HepG2 (cell line): Measurements from ENCODE around the gene TMOD3. TPM values are rescaled to one million over a fixed set of nuclear protein-coding genes. Genes with fewer than 3 reads are reported as not detected.

Experiments used
- ARID5B ChIP-seq: IDR thresholded peaks from 2 replicates; pipeline ENCODE4 v1.4.0; 2020; ENCODE audit warnings: mild to moderate bottlenecking, missing genetic modification reagents
- E2F5 ChIP-seq: sonication (generic); formaldehyde crosslinking; conservative IDR thresholded peaks from 2 replicates; pipeline ENCODE4 v1.4.0; 2020; ENCODE audit warnings: missing genetic modification reagents
- ETS1 ChIP-seq: sonication (generic); formaldehyde crosslinking; IDR thresholded peaks from 2 replicates; pipeline ENCODE4 v1.4.0; 2020; ENCODE audit warnings: missing genetic modification reagents
- HIVEP1 ChIP-seq: sonication (generic); formaldehyde crosslinking; IDR thresholded peaks from 2 replicates; pipeline ENCODE4 v1.4.0; 2020; ENCODE audit warnings: mild to moderate bottlenecking, missing genetic modification reagents
- HMGA1 ChIP-seq: sonication (generic); formaldehyde crosslinking; conservative IDR thresholded peaks from 2 replicates; pipeline ENCODE4 v1.4.0; 2020; ENCODE audit warnings: missing genetic modification reagents
- HNRNPL ChIP-seq: fragments of 200-400 bp; formaldehyde crosslinking; IDR thresholded peaks from 2 replicates; pipeline ENCODE4 v1.6.1; 2017; ENCODE audit warnings: mild to moderate bottlenecking, low read depth, low read length
- MTF2 ChIP-seq: sonication (generic); formaldehyde crosslinking; IDR thresholded peaks from 2 replicates; pipeline ENCODE4 v1.5.0; 2020; ENCODE audit warnings: missing genetic modification reagents, borderline replicate concordance
- PPARG ChIP-seq: conservative IDR thresholded peaks from 2 replicates; pipeline ENCODE4 v1.6.1; 2016; ENCODE audit warnings: missing biosample characterization, missing genetic modification reagents
- PRDM4 ChIP-seq: sonication (generic); formaldehyde crosslinking; IDR thresholded peaks from 2 replicates; pipeline ENCODE4 v1.9.0; 2021; ENCODE audit warnings: missing genetic modification reagents, borderline replicate concordance
- SALL1 ChIP-seq: sonication (generic); formaldehyde crosslinking; IDR thresholded peaks from 2 replicates; pipeline ENCODE4 v1.8.0; 2022; ENCODE audit warnings: mild to moderate bottlenecking, missing genetic modification reagents
- SETDB1 ChIP-seq: sonication (generic); formaldehyde crosslinking; IDR thresholded peaks from 2 replicates; pipeline ENCODE4 v1.5.1; 2020; ENCODE audit warnings: missing genetic modification reagents, mild to moderate bottlenecking, borderline replicate concordance
- SRF ChIP-seq: IDR thresholded peaks from 2 replicates; pipeline ENCODE4 v1.6.1; 2011; ENCODE audit warnings: mild to moderate bottlenecking, low read depth, low read length, moderate library complexity
- TEAD2 ChIP-seq: sonication (generic); formaldehyde crosslinking; IDR thresholded peaks from 2 replicates; pipeline ENCODE4 v1.9.0; 2021; ENCODE audit warnings: missing genetic modification reagents
- TEF ChIP-seq: sonication (generic); formaldehyde crosslinking; IDR thresholded peaks from 2 replicates; pipeline ENCODE4 v1.5.0; 2020; ENCODE audit warnings: missing genetic modification reagents
- TRAFD1 ChIP-seq: sonication (generic); formaldehyde crosslinking; IDR thresholded peaks from 2 replicates; pipeline ENCODE4 v1.5.1; 2020; ENCODE audit warnings: missing genetic modification reagents, mild to moderate bottlenecking, borderline replicate concordance
- ZNF33A ChIP-seq: sonication (generic); formaldehyde crosslinking; IDR thresholded peaks from 2 replicates; pipeline ENCODE4 v1.5.1; 2020; ENCODE audit warnings: missing genetic modification reagents, mild to moderate bottlenecking, moderate library complexity, borderline replicate concordance
- ZNF432 ChIP-seq: sonication (generic); formaldehyde crosslinking; IDR thresholded peaks from 2 replicates; pipeline ENCODE4 v1.5.0; 2020; ENCODE audit warnings: missing genetic modification reagents, mild to moderate bottlenecking, borderline replicate concordance
- ZNF549 ChIP-seq: sonication (generic); formaldehyde crosslinking; IDR thresholded peaks from 2 replicates; pipeline ENCODE4 v1.5.0; 2020; ENCODE audit warnings: missing genetic modification reagents
- ZNF670 ChIP-seq: sonication (generic); formaldehyde crosslinking; IDR thresholded peaks from 2 replicates; pipeline ENCODE4 v1.8.0; 2022; ENCODE audit warnings: mild to moderate bottlenecking, missing genetic modification reagents, borderline replicate concordance
- ZNF879 ChIP-seq: sonication (generic); formaldehyde crosslinking; IDR thresholded peaks from 2 replicates; pipeline ENCODE4 v1.8.1; 2023; ENCODE audit warnings: missing genetic modification reagents
- polyA plus RNA-seq, 8 experiments: library from polyadenylated mRNA; depleted of rRNA in 3 of 8; stranded (reverse) in 7 of 8; unstranded in 1 of 8; fragments of >200 nt; fragmentation: Illumina TruSeq in 4 of 8; extraction: Trizol in 4 of 8; gene quantifications; 2 replicates each; pipeline versions ENCODE4 v1.2.1 to v1.2.3, GENCODE V29; 2011 to 2016; ENCODE audit warnings: low read depth in 4 of 8, missing spikeins in 1 of 8, mixed read lengths in 1 of 8; ENCODE audit not compliant: insufficient read depth in 1 of 8
- total RNA-seq, 5 experiments: library from RNA; depleted of rRNA; stranded (reverse); fragments of >200 nt; fragmentation: Illumina TruSeq; extraction: Trizol; gene quantifications; 2 replicates each; pipeline ENCODE4 v1.2.3, GENCODE V29; 2016; ENCODE audit warnings: low read depth in 1 of 5

The TMOD3 gene
- total and polyA plus RNA-seq, 2 of the 13 experiments (the other 11 are each of a cell fraction or from before 2014, with no cell fraction given): 5.1 to 23.2 TPM

GRCh38 chr15:51830276-51830806 lies 888 bp downstream of the TMOD3 start (continued):
- TF ChIP-seq TRAFD1 (CRISPR knock-in tag) (no peak), ZNF879 (CRISPR knock-in tag) (no peak), E2F5 (CRISPR knock-in tag) (no peak), SETDB1 (CRISPR knock-in tag) (no peak), HMGA1 (CRISPR knock-in tag) (no peak), ZNF33A (CRISPR knock-in tag) (no peak), HNRNPL (no peak), MTF2 (CRISPR knock-in tag) (no peak), PRDM4 (CRISPR knock-in tag) (no peak), TEF (CRISPR knock-in tag) (no peak), TEAD2 (CRISPR knock-in tag) (no peak), ETS1 (CRISPR knock-in tag) (no peak), SRF (no peak), ZNF432 (CRISPR knock-in tag) (no peak), PPARG (CRISPR knock-in tag) (no peak), HIVEP1 (no peak), ARID5B (CRISPR knock-in tag) (no peak), ZNF670 (CRISPR knock-in tag) (no peak), ZNF549 (CRISPR knock-in tag) (no peak), SALL1 (no peak)
